Neutrophil (primary cell): ENCODE measurements around the gene GRID2.

Experiments
- H3K27ac ChIP-seq: fragments of 200-600 bp; sonication (generic); 2 replicates; pipeline ENCODE4 v1.5.1; 2016; ENCODE audit warnings: mild to moderate bottlenecking, moderate library complexity
- H3K27me3 ChIP-seq: fragments of 200-600 bp; sonication (generic); 2 replicates; pipeline ENCODE4 v1.6.0; 2016; ENCODE audit warnings: mild to moderate bottlenecking
- H3K36me3 ChIP-seq: fragments of 200-600 bp; sonication (generic); 2 replicates; pipeline ENCODE4 v1.5.1; 2017
- H3K4me1 ChIP-seq, 2 experiments: fragments of 200-600 bp in 1 of 2; sonication (generic) in 1 of 2; 1 replicate in 1 of 2; 2 replicates in 1 of 2; pipeline versions ENCODE4 v1.5.1 to v1.6.1; 2013 to 2016; ENCODE audit warnings: low read depth in 1 of 2, low read length in 1 of 2, mild to moderate bottlenecking in 1 of 2, moderate library complexity in 1 of 2; ENCODE audit not compliant: control insufficient read depth in 1 of 2, insufficient read depth in 1 of 2
- H3K4me3 ChIP-seq, 2 experiments: fragments of 200-600 bp in 1 of 2; sonication (generic) in 1 of 2; 1 replicate in 1 of 2; 2 replicates in 1 of 2; pipeline ENCODE4 v1.5.1; 2013 to 2016; ENCODE audit warnings: low read depth in 1 of 2, low read length in 1 of 2, mild to moderate bottlenecking in 1 of 2, moderate library complexity in 1 of 2
- H3K9me3 ChIP-seq: fragments of 200-600 bp; sonication (generic); 2 replicates; pipeline ENCODE4 v1.5.1; 2016
- TF ChIP-seq, protein P1 (sequence below): fragments of 200-600 bp; sonication (generic); IDR thresholded peaks from 2 replicates; pipeline ENCODE4 v1.5.1; 2016; ENCODE audit warnings: antibody characterized with exemption

The GRID2 gene

DNA sequence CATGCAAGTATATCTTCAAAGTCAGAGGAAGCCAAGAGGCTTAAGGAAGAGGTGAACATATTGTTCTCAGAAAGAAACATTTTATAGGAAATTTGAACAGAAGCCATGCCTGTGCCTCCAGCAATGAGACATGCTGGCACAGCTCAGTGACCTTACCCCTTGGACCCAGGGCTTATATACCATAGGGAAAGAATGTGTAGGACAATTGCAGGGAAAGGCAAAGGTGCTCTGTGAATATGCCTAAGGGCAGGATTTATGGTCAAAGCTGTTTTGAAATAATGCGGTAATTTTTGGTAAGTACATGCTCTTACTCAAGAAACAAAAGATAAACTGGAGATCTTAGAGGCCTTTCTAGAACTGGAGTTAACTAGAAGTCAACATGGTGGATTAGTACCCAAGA lies 568.8 kb downstream of the GRID2 start:
- H3K27ac ChIP-seq, result no peak overlapping the region
- TF ChIP-seq, protein P1, sequence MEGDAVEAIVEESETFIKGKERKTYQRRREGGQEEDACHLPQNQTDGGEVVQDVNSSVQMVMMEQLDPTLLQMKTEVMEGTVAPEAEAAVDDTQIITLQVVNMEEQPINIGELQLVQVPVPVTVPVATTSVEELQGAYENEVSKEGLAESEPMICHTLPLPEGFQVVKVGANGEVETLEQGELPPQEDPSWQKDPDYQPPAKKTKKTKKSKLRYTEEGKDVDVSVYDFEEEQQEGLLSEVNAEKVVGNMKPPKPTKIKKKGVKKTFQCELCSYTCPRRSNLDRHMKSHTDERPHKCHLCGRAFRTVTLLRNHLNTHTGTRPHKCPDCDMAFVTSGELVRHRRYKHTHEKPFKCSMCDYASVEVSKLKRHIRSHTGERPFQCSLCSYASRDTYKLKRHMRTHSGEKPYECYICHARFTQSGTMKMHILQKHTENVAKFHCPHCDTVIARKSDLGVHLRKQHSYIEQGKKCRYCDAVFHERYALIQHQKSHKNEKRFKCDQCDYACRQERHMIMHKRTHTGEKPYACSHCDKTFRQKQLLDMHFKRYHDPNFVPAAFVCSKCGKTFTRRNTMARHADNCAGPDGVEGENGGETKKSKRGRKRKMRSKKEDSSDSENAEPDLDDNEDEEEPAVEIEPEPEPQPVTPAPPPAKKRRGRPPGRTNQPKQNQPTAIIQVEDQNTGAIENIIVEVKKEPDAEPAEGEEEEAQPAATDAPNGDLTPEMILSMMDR, result no peak

GRCh38 chr4:92885632-92886031 lies 581.9 kb downstream of the GRID2 start:
- Histone ChIP-seq H3K36me3 (no peaks in the 10 kb centered on the region), H3K9me3 (no peaks in the 10 kb centered on the region), H3K27me3 (no peaks in the 10 kb centered on the region), H3K27ac (no peak overlapping the region), H3K4me1 (no peaks in the 10 kb centered on the region), H3K4me3 (no peak overlapping the region)
- TF ChIP-seq, protein P1, result no peak

More for the DNA sequence above, 568.8 kb downstream of the GRID2 start:
- H3K36me3 ChIP-seq, result no peaks in the 10 kb centered on the region
- H3K4me1 ChIP-seq, result no peaks in the 10 kb centered on the region
- H3K27me3 ChIP-seq, result no peaks in the 10 kb centered on the region
- H3K9me3 ChIP-seq, result no peaks in the 10 kb centered on the region
- H3K4me3 ChIP-seq, result no peak overlapping the region

- TF ChIP-seq, protein P1, result no peak
- H3K27me3 ChIP-seq, result no peaks in the 10 kb centered on the region
- no peaks in the 10 kb centered on the region for H3K9me3 ChIP-seq
- H3K36me3 ChIP-seq, result no peaks in the 10 kb centered on the region
- H3K27ac ChIP-seq, result no peak overlapping the region
- H3K4me3 ChIP-seq, result no peak overlapping the region
- no peaks in the 10 kb centered on the region for H3K4me1 ChIP-seq
These were observed 648.7 kb downstream of the GRID2 start for GRCh38 chr4:92952426-92952825.

- Histone ChIP-seq H3K9me3 (no peaks in the 10 kb centered on the region), H3K4me3 (no peak overlapping the region), H3K4me1 (no peaks in the 10 kb centered on the region), H3K27ac (no peak overlapping the region), H3K36me3 (no peaks in the 10 kb centered on the region), H3K27me3 (no peaks in the 10 kb centered on the region)
- TF ChIP-seq, protein P1, result no peak
These were observed 649.1 kb downstream of the GRID2 start for GRCh38 chr4:92952897-92953296.

GRCh38 chr4:92953462-92953861 lies 649.7 kb downstream of the GRID2 start:
- TF ChIP-seq, protein P1, result no peak
- H3K4me1 ChIP-seq, result no peaks in the 10 kb centered on the region
- H3K27me3 ChIP-seq, result no peaks in the 10 kb centered on the region
- H3K4me3 ChIP-seq, result no peak overlapping the region
- no peaks in the 10 kb centered on the region for H3K36me3 ChIP-seq
- no peaks in the 10 kb centered on the region for H3K9me3 ChIP-seq
- H3K27ac ChIP-seq, result no peak overlapping the region

DNA sequence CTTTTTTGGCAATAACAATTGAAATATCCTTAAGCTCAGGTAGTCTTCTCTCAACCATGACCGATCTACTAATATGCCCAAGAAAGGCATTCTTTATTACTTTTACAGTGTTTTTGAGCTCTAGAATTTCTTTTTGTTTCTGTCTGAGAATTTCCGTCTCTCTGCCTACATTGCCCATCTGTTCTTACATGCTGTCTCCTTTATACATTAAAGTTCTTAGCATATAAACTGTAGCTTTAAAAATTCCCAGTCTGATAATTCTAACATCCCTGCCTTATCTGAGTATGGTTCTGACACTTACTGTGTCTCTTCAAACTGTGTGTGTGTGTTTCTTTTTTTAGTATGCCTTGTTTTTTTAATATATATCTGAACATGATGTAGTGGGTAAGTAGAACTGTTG lies 658.1 kb downstream of the GRID2 start:
- Histone ChIP-seq H3K27ac (no peak overlapping the region), H3K4me3 (no peak overlapping the region)
- TF ChIP-seq, protein P1, result no peak

More for the DNA sequence above, 658.1 kb downstream of the GRID2 start:
- no peaks in the 10 kb centered on the region for H3K36me3 ChIP-seq
- H3K9me3 ChIP-seq, result no peaks in the 10 kb centered on the region
- no peaks in the 10 kb centered on the region for H3K4me1 ChIP-seq
- H3K27me3 ChIP-seq, result no peaks in the 10 kb centered on the region
